ENCODE results near the gene DUSP7.
A peak's percentile ranks its signal among the peaks of the same experiment; 100 is the strongest.

DUSP7 gene

DNA sequence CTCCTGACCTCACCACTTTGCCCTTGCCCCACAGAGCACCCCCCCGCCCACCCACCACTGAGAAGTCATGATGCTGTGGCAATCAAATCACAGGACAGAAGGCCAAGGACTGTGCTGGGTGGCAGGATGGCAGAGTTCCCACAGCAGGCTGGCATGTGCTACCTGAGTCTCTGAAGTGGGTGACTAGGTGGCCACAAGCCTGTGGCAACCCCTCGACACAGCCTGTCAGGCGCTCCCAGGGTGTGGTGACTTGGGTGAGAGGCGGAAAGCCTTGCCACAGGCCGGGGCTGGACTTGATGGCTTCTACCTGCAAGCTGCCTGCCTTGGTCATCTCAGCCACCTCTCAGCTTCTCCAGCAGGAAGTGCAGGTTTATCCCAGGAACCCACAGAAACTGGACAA, 15.6 kb upstream of the DUSP7 start:
- in situ Hi-C loops (cut with HindIII; ENCODE audit: low pct_ligation_motif_present, low pct_unique_long_range_greater_than_20kb, low sequenced_read_pairs) = no loop called here
- DNase-seq = no peak

DNA sequence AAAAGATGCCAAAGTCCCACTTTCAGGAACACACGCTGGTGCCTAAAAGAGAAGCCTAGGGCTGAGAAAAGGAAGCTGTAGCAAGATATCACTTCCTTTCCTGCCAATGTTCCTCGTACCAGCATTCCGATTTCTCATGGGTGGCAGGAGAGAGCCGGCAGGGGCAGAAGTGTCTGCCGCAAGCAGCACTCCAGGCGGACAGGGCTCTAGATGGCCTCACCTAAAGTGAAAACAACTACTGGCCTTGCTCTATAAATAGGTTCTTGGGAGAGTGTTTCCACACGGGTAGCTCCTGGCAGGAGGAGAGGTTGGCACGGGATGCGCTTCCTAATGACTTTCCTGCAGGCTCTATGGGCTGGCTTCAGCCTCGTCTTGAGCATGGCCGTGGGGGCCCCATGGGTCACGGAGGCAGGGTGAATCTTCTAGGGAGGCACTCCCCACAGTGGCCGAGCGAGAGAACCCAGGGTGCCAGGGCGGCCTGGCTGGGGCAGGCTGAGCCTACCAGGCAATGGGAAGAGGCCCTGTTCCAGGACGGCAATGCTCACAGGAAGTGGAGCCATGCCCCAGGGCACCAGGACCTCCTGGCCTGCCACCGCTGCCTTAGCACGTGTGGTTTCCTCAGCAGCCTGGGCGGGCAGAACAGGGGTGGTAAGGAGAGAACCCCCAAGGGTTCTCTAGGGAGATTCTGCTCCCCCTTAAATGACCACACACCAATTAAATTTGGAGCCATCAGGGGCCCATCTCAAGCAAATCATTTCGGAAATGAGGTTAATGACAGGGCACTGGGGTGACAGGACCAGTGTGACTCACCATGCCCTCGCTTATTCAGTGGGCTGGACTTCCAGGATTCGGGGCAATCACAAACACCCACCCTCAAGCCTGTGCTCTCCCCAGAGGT, 14.6 kb upstream of the DUSP7 start:
- in situ Hi-C loops (cut with HindIII; ENCODE audit: low pct_ligation_motif_present, low pct_unique_long_range_greater_than_20kb, low sequenced_read_pairs) = no loop called here
- no peak for DNase-seq

DNA sequence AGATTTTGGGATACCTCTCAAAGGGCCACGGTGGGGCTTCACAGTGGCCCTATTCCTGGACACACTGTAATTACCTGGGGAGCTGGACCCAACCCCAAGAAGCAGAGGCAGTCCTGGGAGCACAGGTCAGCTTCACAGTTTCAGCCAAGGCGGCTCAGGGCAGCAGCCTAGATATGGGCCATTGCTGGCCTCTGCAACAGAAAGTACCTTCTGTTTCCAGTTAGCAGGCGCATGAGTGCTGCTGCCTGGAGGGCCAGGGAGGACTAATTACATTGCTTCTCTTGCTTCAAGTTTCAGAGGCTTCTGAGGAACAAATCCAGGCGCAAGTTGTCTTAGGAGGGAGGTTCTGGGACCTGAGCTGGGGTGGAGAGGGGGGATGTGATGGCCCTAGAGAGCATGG, 13.5 kb upstream of the DUSP7 start:
- in situ Hi-C loops (cut with HindIII; ENCODE audit: low pct_ligation_motif_present, low pct_unique_long_range_greater_than_20kb, low sequenced_read_pairs) = no loop called here
- DNase-seq = no peak

DNA sequence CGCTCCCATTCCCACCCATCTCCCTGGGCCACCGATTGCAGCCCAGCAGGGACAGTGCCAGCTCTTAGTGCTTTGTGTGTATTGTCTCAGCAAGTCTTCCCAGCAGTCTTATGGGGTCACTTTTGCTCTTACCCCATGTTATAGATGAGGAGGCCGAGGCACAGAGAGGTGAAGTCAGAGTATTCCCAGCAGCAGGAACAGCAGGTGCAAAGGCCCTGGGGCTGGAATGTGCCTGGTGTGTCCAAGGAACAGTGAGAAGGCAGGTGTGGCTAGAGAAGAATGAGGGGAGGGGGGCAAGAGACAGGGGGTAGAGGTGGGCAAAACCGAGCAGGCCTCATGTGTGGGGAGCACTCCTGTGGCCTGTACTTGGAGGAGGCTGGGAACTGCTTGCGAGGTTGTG, 12.8 kb upstream of the DUSP7 start:
- in situ Hi-C loops (cut with HindIII; ENCODE audit: low pct_ligation_motif_present, low pct_unique_long_range_greater_than_20kb, low sequenced_read_pairs) = no loop called here
- DNase-seq = no peak

DNA sequence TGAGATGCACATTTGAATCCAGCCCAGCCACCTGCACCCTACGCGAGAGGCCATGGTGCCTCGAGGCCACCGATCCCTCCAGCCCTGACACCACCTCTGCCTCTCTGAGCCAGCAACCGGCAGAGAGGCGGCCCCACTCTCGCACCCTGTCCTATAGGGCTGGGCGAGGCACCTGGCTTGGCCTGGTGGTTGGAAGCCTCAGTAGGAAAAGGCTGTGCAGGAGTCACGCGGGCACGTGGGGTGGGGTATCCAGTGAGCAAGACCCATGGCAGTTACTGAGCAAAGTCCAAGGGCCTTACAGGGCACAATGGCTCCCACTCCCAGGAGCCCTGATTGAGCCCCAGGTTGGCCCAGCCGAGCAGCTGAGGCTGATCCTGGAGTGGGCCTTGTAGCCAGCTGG, 12.4 kb upstream of the DUSP7 start:
- DNase-seq = no peak
- in situ Hi-C loops (cut with HindIII; ENCODE audit: low pct_ligation_motif_present, low pct_unique_long_range_greater_than_20kb, low sequenced_read_pairs) = no loop called here

DNA sequence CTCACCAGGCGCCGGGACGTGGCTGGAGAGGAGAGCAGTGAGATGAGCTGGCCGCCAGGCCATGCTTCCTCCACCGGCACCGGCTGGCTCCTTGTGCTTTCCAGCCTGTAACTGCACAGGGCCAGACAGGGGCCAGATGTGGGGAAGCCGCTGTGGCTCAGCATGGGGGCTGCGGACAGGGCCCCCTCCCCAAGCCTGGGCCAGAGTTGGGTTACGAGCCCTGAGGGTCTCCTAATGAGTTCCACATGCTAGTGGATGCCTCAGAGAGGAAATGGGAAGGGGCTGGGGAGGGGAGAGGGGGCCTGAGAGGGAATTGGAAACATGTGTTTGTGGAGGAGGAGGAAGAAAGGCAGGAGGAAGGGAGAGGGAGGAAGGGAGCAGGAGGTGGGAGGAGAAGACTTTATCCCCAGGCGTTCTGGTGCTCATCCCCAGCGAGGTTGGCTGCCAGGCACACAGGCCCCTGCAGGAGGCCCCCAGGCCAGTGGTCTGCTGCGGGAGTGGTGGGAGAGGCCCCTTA, 11.7 kb upstream of the DUSP7 start:
- in situ Hi-C loops (cut with HindIII; ENCODE audit: low pct_ligation_motif_present, low pct_unique_long_range_greater_than_20kb, low sequenced_read_pairs) = no loop called here
- DNase-seq = no peak

DNA sequence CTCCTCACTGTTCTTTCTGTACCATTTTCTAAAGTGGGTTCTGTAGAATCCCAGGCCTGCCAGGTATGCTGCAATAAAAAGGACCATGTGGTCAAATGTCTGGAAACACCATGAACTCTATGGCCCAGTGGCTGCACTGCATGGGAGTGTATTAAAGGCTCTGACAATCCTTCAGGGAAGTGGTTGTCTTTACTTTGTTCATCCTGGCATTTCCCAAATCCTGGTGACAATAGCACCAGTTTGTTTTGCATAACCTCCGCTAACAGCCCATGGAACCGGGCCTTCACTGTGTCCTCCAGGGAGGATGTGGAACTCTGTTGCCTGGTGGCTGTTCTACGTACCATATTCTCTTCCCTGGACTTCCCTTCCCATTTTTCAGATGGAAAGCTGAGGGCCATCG, 11.2 kb upstream of the DUSP7 start:
- no peak for DNase-seq
- in situ Hi-C loops (cut with HindIII; ENCODE audit: low pct_ligation_motif_present, low pct_unique_long_range_greater_than_20kb, low sequenced_read_pairs) = no loop called here

DNA sequence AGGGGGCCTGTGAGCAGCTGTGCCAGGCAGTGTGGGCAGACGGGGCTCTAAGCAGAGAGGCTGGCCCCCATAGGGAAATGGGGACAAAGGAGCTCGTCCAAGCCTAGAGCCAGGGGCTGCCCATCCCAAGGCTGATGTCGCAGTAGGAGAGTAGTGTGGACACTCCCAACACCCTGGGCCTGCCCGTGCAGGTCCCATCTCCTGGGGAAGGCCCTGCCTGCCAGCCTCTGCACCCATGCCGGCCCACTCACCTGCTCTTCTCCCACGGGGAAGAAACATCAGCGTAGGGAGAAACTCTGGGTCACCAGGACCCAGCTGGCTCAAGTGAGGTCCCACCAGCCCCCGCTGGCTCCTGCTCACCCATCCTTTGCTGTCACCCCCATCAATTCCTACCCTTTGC, 10.7 kb upstream of the DUSP7 start:
- DNase-seq = no peak
- in situ Hi-C loops (cut with HindIII; ENCODE audit: low pct_ligation_motif_present, low pct_unique_long_range_greater_than_20kb, low sequenced_read_pairs) = no loop called here

DNA sequence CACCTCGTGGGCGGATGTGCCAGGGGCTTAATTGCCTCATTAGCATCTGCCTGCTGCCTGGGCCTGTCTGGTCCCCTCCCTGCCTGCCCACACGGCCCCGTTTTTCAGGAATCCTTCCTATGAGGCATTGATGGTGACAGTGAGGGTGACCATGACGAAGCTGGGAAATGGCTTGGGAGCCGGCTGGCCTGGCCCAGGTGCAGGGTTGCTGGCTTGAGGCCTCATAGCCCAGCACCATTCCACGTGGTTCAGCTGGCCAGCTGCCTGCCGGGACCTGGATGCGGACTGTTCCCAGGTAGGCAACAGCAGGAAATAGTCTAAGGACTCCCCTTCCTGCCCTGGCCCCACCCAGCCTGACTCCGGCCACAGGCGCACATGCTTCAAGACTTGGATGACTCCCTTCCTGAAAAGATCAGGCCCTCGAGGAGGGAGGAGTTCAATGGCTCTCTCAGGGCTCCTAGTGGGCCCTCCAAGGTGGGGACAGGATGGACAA, 8.9 kb upstream of the DUSP7 start:
- DNase-seq = no peak
- in situ Hi-C loops (cut with HindIII; ENCODE audit: low pct_ligation_motif_present, low pct_unique_long_range_greater_than_20kb, low sequenced_read_pairs) = no loop called here

DNA sequence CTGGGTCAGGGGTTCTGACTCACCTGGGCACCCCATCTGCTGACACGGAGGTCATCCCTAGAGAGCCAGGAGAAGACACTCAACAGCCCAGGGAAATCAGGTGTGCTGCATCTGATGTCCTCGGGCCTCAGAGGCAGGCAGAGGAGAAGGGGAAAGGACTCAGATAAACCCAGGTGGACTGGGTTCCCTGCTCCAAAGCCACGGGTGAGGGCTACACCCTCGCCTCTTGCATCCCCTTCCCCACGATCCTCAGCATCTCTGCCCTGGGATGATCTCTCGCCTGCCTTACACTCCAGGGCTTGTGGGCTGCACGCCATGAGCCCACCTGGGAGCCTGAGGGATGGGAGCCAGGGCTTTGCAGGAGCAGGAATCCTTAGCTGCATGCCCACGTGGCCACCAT, 8.2 kb upstream of the DUSP7 start:
- in situ Hi-C loops (cut with HindIII; ENCODE audit: low pct_ligation_motif_present, low pct_unique_long_range_greater_than_20kb, low sequenced_read_pairs) = no loop called here
- no peak for DNase-seq

DNA sequence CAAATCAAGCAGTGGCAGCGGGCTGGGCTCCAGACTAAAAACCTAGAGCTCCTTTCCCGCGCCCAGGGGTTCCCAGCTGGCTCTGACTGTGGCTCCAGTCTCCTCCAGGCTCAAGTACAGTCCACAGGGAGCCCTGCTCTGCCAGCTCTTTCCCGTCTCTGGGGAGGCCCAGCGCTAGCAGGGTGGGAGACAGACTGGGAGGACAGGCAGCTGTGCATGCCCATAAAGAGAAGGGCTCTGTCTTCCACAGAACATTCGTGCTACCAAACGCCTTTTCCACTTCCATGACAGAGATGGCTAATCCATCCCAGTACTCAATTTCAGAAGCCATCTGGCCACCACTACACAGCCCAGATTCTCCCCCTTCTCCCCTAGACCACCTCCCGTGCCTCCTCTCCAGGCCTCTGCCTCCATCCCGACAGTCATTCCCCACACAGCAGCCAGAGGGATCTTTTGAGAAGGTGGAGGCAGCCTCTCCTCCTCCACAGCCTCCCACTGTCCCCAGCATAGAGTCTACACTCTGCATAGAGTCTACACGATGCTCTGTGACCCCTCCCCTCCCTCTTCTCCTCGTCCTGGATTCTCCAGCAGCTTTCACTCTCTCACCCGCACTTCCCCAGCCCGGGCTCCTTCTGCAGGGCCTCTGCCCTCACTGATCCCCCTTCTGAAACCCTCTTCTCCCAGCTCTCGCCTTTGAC, 6.8 kb upstream of the DUSP7 start:
- in situ Hi-C loops (cut with HindIII; ENCODE audit: low pct_ligation_motif_present, low pct_unique_long_range_greater_than_20kb, low sequenced_read_pairs) = no loop called here
- DNase-seq = no peak

DNA sequence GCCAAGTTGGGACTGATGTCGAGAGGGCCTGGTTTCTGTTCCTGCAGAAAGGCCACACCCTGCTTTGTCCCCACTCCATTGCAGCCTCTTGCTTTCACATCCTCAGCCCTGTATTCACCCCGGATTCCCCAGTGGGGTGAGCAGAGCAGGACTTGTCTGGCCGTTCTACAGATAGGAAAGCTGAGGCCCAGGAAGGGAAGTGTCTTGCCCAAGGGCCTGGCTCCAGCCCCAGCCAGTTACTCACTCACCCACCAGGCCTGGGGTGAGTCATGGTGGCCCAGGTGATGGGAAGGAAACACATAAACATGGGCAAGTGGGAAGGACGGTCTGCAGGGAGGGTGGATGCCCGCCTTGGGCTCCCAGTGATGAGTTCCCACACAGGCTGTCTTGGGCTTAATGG, 6.1 kb upstream of the DUSP7 start:
- in situ Hi-C loops (cut with HindIII; ENCODE audit: low pct_ligation_motif_present, low pct_unique_long_range_greater_than_20kb, low sequenced_read_pairs) = no loop called here
- DNase-seq = peak; percentile 86

DNA sequence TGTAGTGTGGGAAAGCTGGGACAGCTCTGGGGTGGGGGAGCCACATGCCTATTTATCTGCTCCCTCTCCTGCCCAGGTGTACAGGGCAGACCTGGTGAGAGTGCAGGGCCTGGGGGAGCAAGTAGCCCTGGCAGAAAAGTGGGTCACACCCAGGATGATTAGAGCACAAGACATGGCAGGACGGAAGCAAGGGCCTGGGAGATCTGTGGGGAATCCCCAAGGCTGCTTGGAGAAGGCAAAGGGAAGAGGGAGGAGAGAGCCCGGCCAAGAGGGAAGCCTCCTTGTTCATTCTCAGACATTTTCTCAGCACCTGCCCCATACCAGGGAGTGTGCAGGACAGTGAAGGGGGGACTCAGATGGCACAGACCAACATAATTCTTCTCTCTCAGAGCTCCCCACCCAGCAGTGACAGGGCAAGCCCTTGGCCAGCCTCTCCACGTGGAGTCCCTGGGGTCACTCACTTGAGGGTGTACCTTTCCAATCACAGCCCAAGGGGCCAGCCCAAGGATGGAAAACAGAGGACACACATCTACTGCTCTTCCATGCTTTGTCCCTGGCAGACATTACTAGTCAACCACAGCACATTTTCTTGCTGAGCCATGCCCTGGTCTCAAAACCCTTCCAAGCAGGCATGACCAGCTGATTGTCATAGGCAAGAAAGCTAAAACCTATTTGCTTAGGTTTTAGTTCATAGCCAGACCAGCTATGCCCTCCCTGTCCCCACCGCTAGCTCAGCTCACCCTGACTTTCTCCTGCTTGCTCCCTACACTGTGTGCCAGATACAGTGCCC, 4.9 kb upstream of the DUSP7 start:
- in situ Hi-C loops (cut with HindIII; ENCODE audit: low pct_ligation_motif_present, low pct_unique_long_range_greater_than_20kb, low sequenced_read_pairs) = no loop called here
- DNase-seq = no peak

DNA sequence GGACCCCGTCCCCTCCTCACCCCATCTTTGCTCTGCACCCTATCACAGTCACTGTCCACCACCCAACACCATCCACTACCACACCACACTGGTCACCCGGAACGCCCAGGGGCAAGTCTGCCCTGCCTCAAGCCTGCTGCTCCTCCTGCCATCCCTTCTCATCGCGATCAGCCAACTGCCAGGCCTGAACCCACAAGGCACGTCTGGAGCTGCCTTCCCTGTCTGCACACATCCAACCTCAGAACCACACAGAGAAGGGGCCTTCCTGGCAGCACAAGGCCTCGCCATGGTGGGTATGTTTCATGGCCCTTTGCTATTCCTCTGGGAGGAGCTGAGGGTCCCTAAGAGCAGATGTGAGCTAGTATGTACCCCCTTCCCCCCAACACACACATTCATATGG, 3.4 kb upstream of the DUSP7 start:
- DNase-seq = no peak
- in situ Hi-C loops (cut with HindIII; ENCODE audit: low pct_ligation_motif_present, low pct_unique_long_range_greater_than_20kb, low sequenced_read_pairs) = no loop called here

DNA sequence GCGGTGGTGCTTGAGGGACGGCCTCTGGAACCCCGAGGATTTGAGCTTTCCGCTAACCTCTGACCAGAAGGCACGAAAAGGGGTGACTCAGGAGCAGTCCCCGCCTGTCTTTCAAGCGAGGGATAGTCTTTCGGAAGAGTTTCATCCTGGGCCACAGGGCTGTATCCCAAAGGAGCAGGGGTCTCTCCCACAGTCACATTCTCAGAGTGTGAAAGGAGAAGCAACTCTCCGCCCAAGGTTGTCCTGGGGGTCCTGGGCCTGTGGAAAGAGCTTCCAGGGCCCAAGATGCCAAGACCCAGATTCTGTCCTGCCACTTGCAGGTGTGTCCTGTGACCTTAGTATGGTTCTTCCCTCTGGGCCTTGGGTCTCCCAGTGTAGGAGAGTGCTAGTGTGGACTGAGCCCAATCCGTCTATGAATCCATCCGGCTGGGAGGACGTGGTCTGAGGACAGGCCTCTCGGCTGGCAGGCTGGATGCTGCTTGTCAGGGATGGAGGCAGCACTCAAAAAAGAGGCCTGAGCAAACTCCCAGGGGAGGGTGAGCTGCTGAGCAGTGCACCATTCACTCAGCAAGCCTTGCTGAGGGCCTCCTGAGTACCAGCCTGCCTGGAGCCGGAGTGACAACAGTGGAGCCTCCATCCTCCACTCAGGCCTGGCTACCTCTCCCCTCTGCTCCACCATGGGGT, 1.6 kb upstream of the DUSP7 start:
- in situ Hi-C loops (cut with HindIII; ENCODE audit: low pct_ligation_motif_present, low pct_unique_long_range_greater_than_20kb, low sequenced_read_pairs) = no loop called here

DNA sequence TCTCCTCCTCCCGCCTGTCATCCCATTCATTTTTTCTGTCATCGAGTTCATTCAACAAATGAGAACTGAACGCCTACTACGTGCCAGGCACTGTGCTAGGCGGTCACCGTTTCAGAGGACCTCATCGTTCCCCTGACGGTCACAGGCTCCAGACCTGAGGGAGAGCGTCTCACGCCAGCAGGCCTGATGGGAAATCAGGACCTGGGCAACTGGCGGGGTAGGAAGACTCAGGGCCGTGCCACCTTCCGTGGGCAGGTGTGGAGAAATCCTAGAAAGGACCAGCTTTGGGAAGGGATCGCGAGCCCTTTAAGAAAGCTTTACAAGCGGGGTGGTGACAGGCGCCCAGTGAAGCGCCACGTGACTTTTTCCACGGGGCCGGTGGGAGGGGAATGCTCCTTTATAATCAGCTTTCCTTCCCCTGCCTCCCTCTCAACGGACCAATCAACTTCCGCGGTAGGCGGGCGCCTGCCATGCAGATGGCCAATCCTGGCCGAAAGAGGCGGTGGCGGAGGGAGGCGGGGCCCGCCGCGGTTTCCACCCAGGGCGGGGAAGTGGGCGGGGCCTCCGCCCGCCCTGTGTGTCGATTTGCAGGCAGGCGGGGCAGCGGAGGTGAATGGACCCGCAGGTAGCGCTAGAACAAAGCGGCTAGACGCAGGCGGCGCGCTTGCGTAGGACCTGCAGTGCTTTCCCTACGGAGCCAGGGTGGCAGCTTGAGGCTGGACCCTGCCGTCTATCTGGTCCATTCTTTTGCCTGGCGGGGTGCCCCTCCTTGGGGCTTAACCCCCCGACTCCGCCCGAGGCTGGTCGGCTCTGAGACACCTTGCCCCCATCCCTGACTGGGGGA, 819 bp upstream of the DUSP7 start:
- DNase-seq = peak; percentile 97
- in situ Hi-C loops (cut with HindIII; ENCODE audit: low pct_ligation_motif_present, low pct_unique_long_range_greater_than_20kb, low sequenced_read_pairs) = no loop called here

More for the DNA sequence above, 1.6 kb upstream of the DUSP7 start:
- no peak for DNase-seq

DNA sequence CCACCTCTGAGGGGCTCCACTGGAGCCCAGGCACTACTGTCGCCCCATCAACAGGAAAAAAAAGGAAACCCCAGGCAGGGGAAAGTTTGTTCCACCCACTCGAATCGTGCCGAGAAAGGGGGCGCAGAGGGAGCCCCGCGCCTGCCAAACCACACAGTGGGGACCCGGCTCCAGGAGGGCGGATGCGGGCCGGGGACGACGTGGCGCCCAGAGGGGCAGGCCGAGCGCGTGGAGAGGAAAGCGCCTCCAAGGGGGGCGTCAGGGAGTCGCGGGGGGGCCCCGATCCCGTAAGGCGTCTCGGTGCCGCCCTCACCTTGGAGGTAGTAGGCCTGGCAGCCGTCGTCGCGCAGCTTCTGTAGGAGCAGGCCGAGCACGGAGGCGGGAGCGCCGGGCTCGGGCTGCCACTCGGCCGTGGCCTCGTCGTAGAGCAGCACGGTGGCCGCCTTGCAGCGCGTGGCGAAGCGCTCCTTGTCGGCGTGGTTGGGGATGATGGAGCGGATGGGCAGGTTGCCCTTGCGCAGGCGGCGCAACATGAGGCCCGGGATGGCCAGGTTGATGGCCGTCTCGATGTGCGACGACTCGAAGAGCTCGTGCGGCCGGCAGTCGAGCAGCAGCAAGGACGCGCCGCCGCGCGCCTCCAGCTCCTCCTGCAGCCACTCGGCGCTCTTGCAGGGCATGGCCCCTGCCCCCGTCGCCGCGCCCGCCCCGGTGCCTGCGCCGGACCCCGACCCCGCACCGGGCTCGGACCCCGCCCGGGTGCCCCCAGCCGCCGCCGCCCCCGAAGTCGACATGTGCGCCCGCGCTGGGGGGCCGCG, 627 bp downstream of the DUSP7 start:
- in situ Hi-C loops (cut with HindIII; ENCODE audit: low pct_ligation_motif_present, low pct_unique_long_range_greater_than_20kb, low sequenced_read_pairs) = no loop called here
- peak; percentile 56 for DNase-seq

Data from ACHN (cell line).